Measurements from ENCODE around the gene RBFOX1.

RBFOX1 gene

DNA sequence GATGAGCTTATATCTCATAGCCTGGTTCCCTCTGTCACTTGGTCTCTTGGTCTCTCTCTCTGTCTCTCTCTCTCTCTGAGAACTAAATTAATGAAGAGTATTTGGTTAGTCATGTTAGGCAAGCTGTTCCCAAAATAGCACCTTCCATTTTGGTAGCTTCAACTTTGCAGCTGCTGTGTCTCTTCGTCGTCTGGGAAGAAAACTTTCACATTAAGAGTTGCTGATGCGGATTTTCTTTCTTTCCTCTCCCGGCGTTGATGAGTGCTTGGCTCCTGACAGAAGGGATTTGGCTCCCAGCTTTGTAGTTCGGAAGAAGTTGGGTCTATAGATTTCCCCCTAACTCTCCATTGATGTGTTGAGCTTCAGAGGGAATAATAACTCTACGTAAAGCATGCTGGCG lies at the start of gene RBFOX1:
Gene RBFOX1 (plus strand): TSS at position 235 of the 400 bp plus-strand sequence.
- no peak for DNase-seq

DNA sequence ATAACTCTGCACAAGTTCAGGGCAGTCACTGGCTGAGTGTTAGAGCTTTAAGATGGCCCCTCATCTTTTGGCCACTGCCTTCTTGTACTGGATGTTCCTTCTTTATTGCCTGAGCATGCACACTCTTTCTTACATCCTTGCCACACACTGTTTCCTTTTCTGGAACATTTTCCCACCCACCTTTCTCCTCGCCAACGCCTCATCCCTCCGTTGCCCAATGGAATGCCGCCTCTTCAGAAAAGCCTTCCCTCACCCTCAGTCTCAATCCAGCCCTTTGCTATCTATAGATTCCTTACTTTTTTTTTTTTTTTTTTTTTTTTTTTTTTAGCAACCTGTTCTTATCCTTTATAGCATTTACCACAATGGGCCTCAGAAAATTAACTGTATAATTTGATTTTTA lies 47.9 kb upstream of the RBFOX1 start:
- no peak for DNase-seq

GRCh38 chr16:7285520-7285919 lies 47.1 kb upstream of the RBFOX1 start:
- no peak for DNase-seq

- no peak for DNase-seq
Measured at GRCh38 chr16:7289299-7289698, 43.3 kb upstream of the RBFOX1 start.

- no peak for DNase-seq
Measured at GRCh38 chr16:7290682-7291081, 42.0 kb upstream of the RBFOX1 start.

DNA sequence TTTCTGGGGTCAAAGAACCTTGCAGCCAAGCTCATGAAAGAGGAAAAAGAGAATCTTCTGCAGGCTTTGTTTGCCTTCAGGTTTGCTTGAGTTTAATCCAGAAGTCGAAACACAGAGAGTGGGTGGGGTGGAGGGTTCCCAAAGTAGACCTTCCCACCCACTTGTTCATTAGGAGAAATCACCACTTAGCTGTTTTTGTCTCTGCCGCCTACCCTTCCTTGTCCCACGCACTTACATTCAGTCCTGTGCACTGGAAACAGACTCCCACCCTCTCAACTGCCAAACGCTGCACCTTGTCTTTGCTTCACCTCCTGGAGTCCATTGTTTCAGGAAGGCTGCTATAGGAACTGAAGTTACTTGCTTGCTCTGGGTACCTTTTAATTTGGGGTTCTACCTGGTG lies 38.6 kb upstream of the RBFOX1 start:
- DNase-seq = no peak

- no peak for DNase-seq
Measured at GRCh38 chr16:7303052-7303610, 29.5 kb upstream of the RBFOX1 start.

- DNase-seq = no peak
Measured at GRCh38 chr16:7303660-7304200, 28.9 kb upstream of the RBFOX1 start.

- no peak for DNase-seq
Measured at GRCh38 chr16:7304279-7304678, 28.4 kb upstream of the RBFOX1 start.

DNA sequence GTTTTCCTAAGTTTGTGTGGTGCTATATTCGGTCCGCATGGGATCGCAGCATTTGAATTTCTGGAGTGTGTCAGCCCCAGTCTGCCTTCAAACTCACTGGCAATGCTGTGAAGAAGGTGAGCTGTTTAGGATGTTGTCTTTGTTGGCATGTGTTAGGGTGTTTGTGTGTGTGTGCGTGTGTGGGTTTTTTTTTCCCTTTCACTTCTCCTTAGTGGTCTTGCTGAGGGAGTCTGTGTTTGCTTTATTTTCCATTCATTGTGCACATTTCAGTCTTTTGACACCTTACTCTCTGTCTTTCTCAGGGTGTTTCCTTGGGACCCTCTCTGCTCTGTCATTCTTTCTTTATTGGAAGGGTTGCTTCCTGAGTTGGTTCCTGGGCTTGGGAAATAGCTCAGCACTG lies 27.7 kb upstream of the RBFOX1 start:
- DNase-seq = no peak

DNA sequence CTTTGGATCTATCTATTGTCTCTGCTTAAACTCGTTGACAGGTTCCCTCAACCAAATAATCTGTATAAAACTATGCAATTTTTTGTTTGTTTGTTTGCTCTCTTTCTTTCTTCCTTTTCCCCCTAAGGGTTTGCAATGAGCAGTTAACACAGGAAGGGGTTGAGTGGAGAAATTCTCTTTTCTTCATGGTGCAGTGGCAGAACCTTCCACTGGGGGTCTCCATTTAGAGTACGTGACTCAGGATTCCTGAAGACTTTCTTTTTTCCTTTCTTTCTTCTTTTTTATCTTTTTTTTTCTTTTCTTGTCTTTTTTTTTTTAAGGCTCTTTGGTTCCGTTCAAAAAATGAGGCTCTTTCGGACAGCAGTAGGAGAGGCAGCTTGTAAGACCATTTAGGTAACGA lies 19.5 kb upstream of the RBFOX1 start:
- DNase-seq = no peak

- DNase-seq = no peak
Measured at GRCh38 chr16:7314163-7314562, 18.5 kb upstream of the RBFOX1 start.

DNA sequence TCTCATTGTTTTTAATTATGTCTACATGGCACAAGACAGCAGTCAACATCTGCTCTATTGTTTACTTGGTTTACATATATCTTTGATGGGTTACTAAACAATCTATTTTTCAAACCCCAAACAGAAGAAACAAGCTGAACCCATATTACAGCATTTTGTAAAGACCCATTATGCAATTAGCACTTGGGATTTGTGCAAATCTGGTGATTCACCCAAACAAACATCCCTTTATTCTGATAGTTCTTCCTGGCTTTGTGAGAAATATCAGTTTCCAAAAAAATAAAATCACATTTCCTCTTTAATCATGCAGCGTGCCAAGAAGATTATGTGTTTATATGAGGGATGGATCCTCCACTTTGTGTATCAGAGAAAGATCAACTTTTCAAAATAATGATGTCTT lies 16.8 kb upstream of the RBFOX1 start:
- DNase-seq = no peak

DNA sequence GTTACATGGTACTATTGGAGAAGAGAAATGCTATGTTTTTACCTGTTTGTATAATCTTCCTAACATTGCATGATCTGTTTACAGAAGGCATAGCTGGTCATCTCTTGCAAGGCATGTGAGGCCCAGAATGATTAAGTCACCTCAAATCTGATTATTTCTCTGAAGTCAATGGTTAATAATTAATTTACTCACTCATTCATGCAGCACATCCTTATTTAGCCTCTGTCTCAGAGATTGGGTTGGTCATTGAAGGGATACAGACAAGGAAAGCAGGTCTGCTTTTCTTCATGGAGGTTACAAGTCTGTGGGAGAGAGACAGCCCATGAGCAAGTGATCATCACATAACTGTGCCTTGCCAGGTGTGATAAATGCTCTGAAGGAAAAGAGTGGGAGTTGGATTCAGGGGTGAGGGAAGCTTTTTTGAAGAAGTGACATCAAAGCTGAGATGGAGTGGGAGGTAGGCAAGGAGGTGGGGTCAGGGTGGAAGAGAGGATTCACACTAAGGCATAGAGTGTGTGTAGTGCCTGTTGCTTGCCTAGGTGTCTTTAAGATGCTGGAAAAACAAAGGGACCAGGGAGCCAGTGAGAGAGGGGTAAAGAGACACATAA lies 16.3 kb upstream of the RBFOX1 start:
- DNase-seq = no peak

DNA sequence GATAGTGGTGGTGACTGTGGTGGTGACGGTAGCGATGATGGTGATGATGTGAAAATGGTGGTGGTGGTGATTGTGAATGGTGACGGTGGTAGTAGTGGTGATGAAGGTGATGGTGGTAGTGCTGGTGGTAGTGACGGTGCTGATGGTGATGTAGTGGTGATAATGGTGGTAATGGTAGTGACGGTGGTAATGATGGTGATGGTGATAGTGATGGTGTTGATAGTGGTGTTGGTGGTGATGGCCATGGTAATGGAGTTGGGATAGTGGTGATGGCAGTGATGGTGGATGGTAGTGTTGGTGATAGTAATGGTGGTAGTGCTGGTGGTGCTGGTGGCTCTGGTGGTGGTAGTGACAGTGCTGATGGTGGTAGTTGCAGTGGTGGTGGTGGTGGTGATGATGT lies 14.7 kb upstream of the RBFOX1 start:
- no peak for DNase-seq

DNA sequence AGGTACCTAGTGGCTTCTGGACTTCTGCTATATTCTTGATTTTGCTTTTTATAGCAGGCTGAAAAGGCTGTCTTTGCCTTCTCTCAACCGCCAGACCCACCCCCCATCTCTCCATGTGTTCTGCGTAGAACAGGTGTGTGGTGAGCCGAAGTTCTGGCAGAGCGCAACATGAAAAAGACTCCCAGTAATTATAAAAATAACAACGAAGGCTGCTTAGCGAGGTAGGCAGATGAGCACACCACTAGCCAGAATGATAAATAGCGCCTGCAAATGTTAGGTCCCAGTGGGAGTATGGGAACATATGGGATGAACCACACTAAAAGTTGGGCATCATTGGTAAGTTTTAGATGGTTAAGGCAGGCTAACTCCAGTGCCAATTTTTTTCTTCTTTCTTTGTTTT lies 14.0 kb upstream of the RBFOX1 start:
- no peak for DNase-seq

DNA sequence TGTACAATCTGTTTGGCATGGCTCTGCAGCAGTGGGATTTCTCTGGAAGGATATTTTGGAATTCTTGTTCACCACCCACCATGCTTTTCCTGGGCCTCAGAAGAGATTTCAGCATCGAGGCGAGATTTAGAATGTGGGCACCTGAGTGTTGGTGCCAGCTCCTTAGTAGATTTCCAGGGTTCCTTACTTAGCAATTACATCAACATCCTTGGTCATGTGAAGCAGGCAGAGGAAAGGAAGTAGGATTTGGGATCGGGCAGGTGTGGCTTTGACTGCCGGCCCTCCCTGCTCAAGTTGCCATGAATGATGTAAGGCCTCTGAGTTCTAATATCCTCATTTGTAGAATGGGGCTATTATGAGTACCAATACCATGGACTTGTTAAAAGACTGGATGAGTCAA lies 13.1 kb upstream of the RBFOX1 start:
- DNase-seq = no peak

DNA sequence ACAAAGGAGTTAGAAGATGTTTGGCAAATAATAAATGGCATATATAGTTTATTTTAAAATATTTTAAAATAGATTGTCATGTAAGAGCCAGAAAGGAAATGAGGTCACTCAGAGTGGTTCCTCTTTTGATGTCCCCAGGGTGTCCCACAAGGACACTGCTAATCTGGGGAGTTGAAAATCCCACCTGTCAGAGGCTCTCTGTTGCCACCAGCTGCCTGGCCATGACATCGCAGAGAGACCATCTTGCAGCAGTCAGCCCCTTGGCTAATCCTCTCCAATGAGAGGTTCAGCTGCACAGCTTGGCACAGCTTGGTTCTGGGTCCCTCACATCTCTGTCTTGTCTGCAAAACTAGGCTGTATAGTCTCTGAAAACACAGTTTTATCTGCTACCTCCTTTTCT lies 11.0 kb upstream of the RBFOX1 start:
- DNase-seq = no peak

- no peak for DNase-seq
Measured at GRCh38 chr16:7324321-7324720, 8.3 kb upstream of the RBFOX1 start.

- DNase-seq = no peak
Measured at GRCh38 chr16:7325834-7326233, 6.8 kb upstream of the RBFOX1 start.

GRCh38 chr16:7330709-7331108 lies 1.9 kb upstream of the RBFOX1 start:
- no peak for DNase-seq

GRCh38 chr16:7331997-7332396 lies 648 bp upstream of the RBFOX1 start:
- DNase-seq = no peak

- DNase-seq = no peak
Measured at GRCh38 chr16:7333180-7333725, 608 bp downstream of the RBFOX1 start.

GRCh38 chr16:7334801-7335560 lies 2.3 kb downstream of the RBFOX1 start:
- DNase-seq = no peak
